SH-SY5Y (cell line): ENCODE measurements around the gene CCDC186.

Source experiments
- GATA2 ChIP-seq: IDR thresholded peaks from 2 replicates; pipeline ENCODE4 v1.6.1; 2011; ENCODE audit warnings: mild to moderate bottlenecking, low read depth, low read length
- GATA3 ChIP-seq: IDR thresholded peaks from 2 replicates; pipeline ENCODE4 v1.6.1; 2011; ENCODE audit warnings: low read depth, mild to moderate bottlenecking, low read length, moderate library complexity

The CCDC186 gene

GRCh38 chr10:114183563-114183962, 9.6 kb upstream of the CCDC186 start:
- no peak for TF ChIP-seq GATA3

GRCh38 chr10:114181971-114182370, 8.0 kb upstream of the CCDC186 start:
- TF ChIP-seq GATA3 (no peak), GATA2 (no peak)

GRCh38 chr10:114180937-114181336, 6.9 kb upstream of the CCDC186 start:
- no peak for TF ChIP-seq GATA3
- TF ChIP-seq GATA2, result no peak

- TF ChIP-seq GATA2 (no peak), GATA3 (no peak)
Measured at GRCh38 chr10:114179747-114180146, 5.7 kb upstream of the CCDC186 start.

GRCh38 chr10:114179148-114179547, 5.1 kb upstream of the CCDC186 start, which contains the start of gene TDRD1:
TSS of gene TDRD1 (plus strand) at chr10:114179353. CDS start at chr10:114187832, 8,479 bp downstream.
- TF ChIP-seq GATA3 (no peak), GATA2 (no peak)

- TF ChIP-seq GATA3 (no peak), GATA2 (no peak)
Measured at GRCh38 chr10:114176511-114176910, 2.5 kb upstream of the CCDC186 start.

GRCh38 chr10:114175667-114176066, 1.7 kb upstream of the CCDC186 start:
- no peak for TF ChIP-seq GATA3
- TF ChIP-seq GATA2, result no peak

- TF ChIP-seq GATA2, result no peak
- no peak for TF ChIP-seq GATA3
Measured at GRCh38 chr10:114174695-114175188, 739 bp upstream of the CCDC186 start.

- TF ChIP-seq GATA2 (no peak), GATA3 (no peak)
Measured at GRCh38 chr10:114173603-114173920, 441 bp downstream of the CCDC186 start.

- no peak for TF ChIP-seq GATA3
- no peak for TF ChIP-seq GATA2
Measured at GRCh38 chr10:114172776-114173602, 1.0 kb downstream of the CCDC186 start.

- TF ChIP-seq GATA3 (no peak), GATA2 (no peak)
Measured at GRCh38 chr10:114172216-114172615, 1.8 kb downstream of the CCDC186 start.

- no peak for TF ChIP-seq GATA3
- no peak for TF ChIP-seq GATA2
Measured at GRCh38 chr10:114168450-114169009, 5.5 kb downstream of the CCDC186 start.

- TF ChIP-seq GATA2 (no peak), GATA3 (no peak)
Measured at GRCh38 chr10:114167985-114168384, 6.0 kb downstream of the CCDC186 start.

GRCh38 chr10:114166494-114166893, 7.5 kb downstream of the CCDC186 start:
- TF ChIP-seq GATA3 (no peak), GATA2 (no peak)

- TF ChIP-seq GATA3, result no peak
- TF ChIP-seq GATA2, result no peak
Measured at GRCh38 chr10:114166043-114166442, 8.0 kb downstream of the CCDC186 start.
